ENCODE results near the gene LARP1B.
"Not testable (repeated sequence)": the region's sequence is repeated elsewhere in the genome, so short reads cannot be mapped to it uniquely, and the experiment has no call there.

LARP1B gene

DNA sequence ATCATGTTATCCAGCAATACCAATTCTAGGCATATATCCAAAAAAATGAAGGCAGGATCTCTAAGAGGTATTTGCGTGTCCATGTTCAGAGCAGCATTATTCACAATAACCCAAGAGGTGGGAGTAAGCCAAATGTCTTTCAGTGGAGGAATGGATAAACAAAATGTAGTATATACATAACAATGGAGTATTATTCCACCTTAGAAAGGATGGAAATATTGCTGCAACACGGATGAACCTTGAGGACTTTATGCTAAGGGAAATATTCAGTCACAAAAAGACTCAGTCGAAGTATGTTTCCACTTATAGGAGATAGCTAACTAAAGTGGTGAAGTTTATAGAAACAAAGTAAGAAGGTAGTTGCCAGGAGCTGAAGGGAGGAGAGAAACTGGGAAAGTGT lies 74.3 kb downstream of the LARP1B start:
- DNase-seq (ENCODE audit: low read depth), result no peak

- no peak for DNase-seq (ENCODE audit: low read depth)
These were observed 80.8 kb downstream of the LARP1B start for GRCh38 chr4:128141866-128142265.

DNA sequence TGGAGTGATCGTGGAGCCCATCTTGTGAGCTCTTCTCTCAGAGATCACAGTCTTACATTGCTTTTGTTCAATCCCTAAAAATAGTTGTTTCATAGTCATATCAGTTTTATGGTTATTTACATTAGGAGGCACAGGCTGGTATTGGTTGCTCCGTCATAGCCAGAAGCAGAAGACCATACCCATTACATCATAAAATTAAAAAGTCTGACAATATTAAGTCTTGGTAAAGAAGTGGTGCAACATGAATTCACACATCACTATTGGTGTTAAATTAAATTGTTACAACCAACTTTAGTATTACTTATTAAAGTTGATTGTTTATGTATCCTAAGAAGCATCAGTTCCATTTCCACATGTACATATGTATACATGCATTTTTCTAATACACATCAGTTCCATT lies 84.6 kb downstream of the LARP1B start:
- DNase-seq (ENCODE audit: low read depth), result no peak

DNA sequence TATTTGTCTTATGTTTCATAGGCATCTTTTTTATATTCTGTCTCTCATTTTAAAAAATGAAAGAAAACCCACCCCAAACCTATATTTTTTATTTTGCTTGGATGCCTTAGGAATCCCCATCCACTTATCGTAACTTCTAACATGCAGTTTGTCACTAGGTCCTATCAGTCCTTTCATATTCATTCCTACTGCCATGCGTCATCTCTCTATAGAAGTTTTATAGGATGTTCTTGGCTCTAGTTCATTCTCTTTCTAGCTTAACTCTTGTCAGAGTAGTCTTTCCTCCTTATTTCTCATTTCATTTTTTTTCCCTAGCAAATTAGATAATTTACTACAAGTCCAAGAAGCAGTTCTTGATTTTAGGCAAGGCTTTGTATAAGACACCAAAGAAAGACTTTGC lies 92.7 kb downstream of the LARP1B start:
- DNase-seq (ENCODE audit: low read depth), result no peak

DNA sequence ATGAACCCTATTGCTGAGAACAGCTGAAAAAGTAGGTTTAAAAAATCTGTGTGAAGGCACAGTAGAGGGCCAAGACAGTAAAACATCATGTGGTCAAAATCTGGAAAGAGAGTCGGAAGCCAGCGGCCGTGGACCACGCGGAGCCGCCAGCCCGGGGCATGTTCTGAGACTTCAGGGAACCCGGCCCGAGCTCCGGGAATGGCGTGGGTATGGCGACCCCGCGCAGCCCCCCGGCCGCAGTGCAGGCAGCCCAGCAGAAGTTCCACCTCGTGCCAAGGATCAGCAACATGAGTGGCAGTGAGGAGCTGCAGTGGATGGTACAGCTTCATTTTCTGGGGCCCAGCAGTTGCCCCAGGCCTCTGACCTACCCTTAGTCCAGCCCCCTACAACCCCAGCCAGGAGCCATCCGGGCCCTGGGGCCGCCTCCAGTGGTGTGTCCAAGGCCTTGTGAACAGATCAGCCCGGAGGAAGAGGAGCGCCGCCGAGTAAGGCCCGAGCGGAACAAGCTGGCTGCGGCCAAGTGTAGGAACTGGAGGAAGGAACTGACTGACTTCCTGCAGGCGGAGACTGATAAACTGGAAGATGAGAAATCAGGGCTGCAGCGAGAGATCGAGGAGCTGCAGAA lies 94.2 kb downstream of the LARP1B start:
- DNase-seq (ENCODE audit: low read depth), result no peak

GRCh38 chr4:128155874-128156456 lies 94.9 kb downstream of the LARP1B start:
- DNase-seq (ENCODE audit: low read depth), result no peak

DNA sequence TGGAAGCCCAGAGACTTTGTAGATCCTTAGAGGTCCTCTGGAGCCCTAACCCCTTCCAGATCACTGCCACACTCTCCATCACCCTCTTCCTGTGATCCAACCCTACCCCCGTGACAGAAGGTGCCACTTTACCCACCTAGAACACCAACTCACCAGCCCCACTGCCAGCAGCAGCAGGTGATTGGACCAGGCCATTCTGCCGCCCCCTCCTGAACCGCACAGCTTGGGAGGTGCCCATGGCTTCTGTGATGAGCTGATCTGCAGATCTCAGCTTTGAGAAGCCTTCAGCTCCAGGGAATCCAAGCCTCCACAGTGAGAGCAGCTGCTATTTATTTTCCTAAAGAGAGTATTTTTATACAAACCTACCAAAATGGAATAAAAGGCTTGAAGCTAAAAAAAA lies 95.4 kb downstream of the LARP1B start:
- DNase-seq (ENCODE audit: low read depth), result not testable (repeated sequence)

DNA sequence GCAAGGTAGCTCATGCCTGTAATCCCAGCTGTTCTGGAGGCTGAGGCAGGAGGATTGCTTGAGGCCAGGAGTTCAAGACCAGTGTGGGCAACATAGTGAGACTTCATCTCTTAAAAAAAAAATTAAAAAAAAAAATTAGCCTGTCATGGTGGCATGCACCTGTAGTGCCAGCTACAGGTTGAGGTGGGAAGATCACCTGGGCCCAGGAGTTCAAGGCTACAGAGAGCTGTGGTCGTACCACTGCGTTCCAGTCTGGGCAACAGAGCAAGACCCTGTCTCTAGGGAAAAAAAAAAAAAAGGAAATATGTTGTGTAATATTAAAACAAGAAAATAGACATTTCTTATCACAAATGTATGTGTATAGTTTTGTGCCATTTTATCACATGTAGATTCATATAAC lies 97.8 kb downstream of the LARP1B start:
- DNase-seq (ENCODE audit: low read depth), result no peak

DNA sequence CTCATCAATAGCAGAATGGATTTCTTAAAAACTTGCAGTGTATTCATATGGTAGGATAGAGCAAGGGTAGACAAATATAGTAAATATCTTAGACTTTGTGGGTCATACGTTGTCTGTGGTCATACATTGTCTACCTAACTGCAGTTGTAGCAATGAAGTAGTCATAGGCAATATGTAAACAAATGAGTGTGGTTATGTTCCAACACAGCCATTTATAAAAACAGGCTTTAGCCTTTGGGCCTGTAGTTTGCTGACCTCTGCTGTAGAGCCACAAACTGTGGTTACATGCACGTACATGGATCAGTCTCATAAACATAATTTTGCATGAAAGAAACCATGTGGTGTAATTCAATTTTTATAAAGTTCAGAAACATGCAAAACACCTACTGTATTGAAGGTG lies 98.9 kb downstream of the LARP1B start:
- DNase-seq (ENCODE audit: low read depth), result peak; percentile 86

DNA sequence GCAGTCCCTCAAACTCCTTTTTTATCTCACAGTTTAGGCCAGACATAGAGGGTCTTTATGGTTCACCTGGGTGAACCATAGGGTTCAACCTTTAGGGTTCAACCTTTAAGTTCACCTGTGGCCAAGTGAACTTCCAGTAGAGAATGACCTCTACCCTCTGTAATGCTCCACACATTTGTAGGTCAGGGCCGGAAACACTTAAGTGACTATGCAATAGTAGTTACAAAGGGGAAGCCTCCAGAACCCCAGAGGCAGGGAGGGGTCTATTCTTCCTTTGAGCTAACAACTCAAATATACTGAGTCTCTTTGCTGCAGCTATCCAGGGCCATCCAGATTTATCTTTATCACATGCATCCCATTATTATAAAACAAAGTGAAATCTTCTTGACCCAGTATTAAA lies 100.0 kb downstream of the LARP1B start:
- no peak for DNase-seq (ENCODE audit: low read depth)

GRCh38 chr4:128162434-128162833 lies 101.3 kb downstream of the LARP1B start:
- DNase-seq (ENCODE audit: low read depth), result peak; percentile 50

GRCh38 chr4:128163177-128164117 lies 102.3 kb downstream of the LARP1B start:
- DNase-seq (ENCODE audit: low read depth), result peak; percentile 94

DNA sequence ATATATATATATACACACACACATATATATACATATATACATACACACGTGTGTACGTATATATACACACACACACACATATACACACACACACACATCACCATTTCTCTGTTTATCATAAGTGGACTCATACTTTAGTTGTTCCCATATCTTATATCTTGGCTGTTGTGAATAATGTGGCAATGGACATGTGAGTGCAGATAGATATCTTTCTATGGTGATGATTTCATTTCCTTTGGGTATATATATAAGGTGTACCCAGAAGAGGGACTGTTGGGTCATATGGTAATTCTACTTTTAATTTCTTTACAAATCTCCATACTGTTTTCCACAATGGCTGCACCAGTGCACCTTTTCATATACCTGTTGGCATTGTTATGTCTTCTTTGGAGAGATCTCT lies 105.9 kb downstream of the LARP1B start:
- DNase-seq (ENCODE audit: low read depth), result peak; percentile 11

DNA sequence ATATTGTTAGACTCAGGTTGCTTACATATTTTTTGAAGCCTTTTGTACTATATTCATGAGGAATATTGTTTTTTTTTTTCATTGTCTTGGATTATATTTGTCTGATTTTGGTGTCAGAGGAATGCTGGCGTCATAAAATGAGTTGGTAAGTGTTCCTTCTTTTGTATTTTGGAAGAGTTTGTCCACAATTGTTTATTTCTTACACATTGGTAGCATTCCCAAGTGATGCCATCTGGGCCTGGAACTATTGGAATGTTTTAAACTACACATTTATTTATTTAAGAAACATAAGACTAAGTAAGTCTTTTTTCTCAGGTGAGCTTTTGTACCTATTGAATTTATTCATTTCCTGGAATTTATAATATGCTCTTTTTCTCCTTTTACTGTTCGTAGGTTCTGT lies 107.6 kb downstream of the LARP1B start:
- DNase-seq (ENCODE audit: low read depth), result no peak

DNA sequence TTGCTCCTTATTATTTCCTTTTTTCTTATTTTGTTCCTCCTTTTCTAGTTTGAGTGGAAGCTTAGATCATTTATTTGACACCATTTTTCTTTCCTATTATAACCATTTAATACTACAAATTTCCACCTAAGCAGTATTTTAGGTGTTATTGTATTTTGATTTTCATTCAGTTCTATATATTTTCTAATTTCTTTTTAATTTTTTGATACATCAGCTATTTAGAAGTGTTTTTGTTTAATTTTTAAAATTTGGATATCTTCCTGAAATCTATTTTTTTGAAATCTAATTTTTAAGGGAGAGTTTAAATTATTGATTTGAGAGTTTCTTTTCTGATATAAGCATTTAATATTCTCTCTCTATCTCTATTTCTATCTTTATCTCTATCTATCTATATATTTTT lies 108.1 kb downstream of the LARP1B start:
- DNase-seq (ENCODE audit: low read depth), result no peak

- no peak for DNase-seq (ENCODE audit: low read depth)
These were observed 115.5 kb downstream of the LARP1B start for GRCh38 chr4:128176643-128177042.

DNA sequence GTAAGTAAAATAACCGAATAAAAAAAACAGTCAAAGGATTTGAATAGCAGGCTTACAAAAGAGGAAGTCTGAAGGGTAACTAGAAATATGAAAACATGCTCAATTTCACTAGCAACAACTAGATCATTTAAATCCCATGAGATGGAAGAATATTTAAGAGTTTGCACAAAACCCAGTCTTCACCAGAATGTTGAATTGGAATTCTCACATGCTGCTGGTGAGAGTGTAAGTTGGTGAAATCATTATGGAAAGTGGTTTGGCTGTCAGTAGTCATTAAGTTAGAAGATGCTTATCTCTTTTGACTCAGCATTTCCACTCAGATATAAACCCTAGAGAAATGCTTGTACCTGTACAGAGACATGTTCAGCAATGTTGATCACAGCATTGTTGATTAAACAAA lies 116.4 kb downstream of the LARP1B start:
- peak; percentile 10 for DNase-seq (ENCODE audit: low read depth)

GRCh38 chr4:128186623-128187022 lies 125.5 kb downstream of the LARP1B start:
- DNase-seq (ENCODE audit: low read depth), result no peak

GRCh38 chr4:128191115-128191781 lies 130.1 kb downstream of the LARP1B start:
- peak; percentile 74 for DNase-seq (ENCODE audit: low read depth)

GRCh38 chr4:128220286-128221235 lies 159.4 kb downstream of the LARP1B start:
- peak; percentile 80 for DNase-seq (ENCODE audit: low read depth)

DNA sequence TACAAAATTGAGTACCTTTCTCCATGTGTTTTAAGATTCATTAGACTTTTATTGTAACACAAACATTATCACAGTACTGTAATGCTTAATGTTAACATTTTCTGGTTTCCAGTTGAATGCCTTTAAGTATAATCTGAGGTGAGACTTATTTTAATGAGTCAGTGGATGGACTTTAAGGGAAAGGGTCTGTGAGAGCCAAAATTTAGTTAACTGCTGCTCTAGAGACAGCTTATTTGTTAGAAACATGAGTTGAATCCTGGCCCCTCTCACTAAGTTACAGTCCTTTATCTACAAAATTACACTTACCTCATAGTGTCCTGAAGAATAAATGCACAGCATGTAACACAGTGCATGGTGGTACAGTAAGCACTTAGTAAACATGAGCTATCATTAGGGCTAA lies 160.5 kb downstream of the LARP1B start:
- DNase-seq (ENCODE audit: low read depth), result no peak

All from ELR (cell line).